ENCODE data around the gene RRN3.
"Not testable (repeated sequence)": the region's sequence is repeated elsewhere in the genome, so short reads cannot be mapped to it uniquely, and the experiment has no call there.

The RRN3 gene

GRCh38 chr16:15050440-15050839 is 43.6 kb downstream of the RRN3 start:
- DNase-seq (ENCODE audit: low read depth) = not testable (repeated sequence)

GRCh38 chr16:15049581-15050180 is 44.4 kb downstream of the RRN3 start:
- no peak for DNase-seq (ENCODE audit: low read depth)

DNA sequence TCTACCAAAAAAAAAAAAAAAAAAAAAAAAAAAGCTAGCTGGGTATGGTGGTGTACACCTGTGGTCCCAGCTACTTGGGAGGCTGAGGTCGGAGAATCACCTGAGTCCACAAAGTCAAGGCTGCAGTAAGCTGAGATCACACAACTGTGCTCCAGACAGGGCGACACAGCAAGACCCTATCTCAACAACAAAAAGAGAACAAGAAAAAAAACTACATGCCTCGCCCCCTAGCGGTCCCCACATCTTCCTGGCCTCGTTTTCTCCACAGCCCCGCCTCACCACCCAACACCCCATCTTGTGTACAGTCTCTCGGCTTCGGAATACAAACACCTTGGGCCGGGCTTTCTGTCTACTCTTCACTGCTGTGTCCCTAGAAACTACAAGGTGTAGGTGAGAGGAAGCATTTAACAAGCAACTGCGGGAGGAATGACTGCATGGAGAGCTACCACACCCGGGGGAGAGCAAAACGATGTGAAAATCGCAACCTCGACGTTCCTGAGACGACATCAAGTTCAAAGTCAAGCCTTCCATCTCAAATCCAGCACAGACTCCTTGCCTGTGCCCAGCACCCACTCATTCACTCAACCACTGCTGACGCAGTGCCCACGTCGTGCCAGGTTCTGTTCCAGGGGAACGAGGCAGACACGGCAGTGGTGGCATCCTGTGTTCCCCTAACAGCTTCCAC is 47.2 kb downstream of the RRN3 start:
- no peak for DNase-seq (ENCODE audit: low read depth)

- not testable (repeated sequence) for DNase-seq (ENCODE audit: low read depth)
Observed at GRCh38 chr16:15045270-15045669, 48.8 kb downstream of the RRN3 start.

DNA sequence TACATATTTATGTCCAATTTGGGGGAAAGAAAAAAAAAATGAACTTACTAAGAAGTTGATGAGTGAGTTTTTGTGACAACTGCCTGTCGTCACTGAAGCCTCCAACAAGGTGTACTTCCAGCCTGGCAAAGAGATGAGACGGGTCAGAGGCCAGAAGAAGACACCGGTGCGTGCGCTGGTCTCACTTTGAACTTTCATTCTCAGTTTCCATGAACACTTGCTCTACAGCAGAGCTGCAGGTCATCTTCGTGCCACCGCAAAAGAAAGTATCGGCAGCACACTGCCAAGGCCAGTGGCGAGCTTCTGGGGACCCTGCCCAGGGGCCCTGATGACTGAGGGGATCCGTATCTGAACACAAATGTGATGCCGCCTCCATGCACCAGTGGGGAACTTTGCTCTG is 49.8 kb downstream of the RRN3 start:
- DNase-seq (ENCODE audit: low read depth) = no peak

GRCh38 chr16:15043344-15043743 is 50.7 kb downstream of the RRN3 start:
- DNase-seq (ENCODE audit: low read depth) = no peak

DNA sequence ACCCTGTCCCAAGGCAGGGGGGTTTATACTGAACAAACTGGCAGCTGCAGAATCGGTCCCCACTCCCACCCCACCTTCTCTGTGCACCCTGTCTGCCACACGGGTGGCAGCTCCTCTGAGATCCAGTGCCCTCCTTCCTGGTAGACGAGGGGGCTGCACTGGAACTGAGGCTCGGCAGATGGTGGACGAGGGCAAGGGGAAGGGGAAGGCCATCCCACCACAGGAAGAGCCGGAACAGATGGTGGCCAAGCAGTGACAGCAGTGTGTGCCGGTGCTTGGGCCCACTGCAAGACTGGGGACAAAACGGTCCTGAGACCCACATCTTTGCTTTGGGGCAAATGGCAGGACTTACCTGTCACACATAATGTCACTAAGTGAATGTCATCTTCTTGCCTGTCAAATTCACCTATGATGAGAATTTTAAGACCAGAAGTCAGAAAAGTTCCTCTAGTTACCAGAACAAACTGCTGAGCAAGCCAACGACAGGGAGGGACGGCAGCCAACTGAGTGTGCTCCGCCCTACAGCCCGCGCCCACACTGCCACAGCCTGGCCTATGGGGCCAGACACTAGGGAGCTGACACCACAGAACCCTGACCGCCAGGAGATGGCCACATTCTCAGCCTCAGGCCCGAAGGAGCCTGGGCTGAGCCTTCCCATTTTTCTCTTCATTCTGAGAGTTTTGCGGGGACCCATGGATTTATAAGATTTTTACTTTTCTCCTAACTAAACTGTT is 52.6 kb downstream of the RRN3 start:
- no peak for DNase-seq (ENCODE audit: low read depth)

GRCh38 chr16:15038689-15039088 is 55.4 kb downstream of the RRN3 start:
- no peak for DNase-seq (ENCODE audit: low read depth)

DNA sequence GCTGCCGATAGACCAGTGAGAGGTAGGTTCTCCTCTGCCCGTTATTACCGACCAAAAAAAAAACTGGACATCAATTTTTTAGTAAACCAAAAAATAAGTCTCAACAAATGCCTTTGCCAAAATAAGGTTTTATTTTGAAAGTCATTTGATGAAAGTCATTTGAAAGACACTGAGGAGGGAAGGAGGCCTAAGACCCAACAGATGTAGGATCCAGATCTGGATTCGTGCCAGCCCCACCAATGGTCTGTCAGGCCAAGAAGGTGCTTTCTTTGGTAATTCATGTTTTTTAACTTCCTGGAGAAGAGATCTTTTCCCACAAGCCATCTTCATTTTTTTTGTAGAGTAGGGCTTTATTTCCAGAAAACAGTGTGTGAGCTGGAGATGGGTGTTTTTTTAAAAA is 56.3 kb downstream of the RRN3 start:
- DNase-seq (ENCODE audit: low read depth) = no peak

- DNase-seq (ENCODE audit: low read depth) = no peak
Observed at GRCh38 chr16:15037003-15037402, 57.1 kb downstream of the RRN3 start.

DNA sequence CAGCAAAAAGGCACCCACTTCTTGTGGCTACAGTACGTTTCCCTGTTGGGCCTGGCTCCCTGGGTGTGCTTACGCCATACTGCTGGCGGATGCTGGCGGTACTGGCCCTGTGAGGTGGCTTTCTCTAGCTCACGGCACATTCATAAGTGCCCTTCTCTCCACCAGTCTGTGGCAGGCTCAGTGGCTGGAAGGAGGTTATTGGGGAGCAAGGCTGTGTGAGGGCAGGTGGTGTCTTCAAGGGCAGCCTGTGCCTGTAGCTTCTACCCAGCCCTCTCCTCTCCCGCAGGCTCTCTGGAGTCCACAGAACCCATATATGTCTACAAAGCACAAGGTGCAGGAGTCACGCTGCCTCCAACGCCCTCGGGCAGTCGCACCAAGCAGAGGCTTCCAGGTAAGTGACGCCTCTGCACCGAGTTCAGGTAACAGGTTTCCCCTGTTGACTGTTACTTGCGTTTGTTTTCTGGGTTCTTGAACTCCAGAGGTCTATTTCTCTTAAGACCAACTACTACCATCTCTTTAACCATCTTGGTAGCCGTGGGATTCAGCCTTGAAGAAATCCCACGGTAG is 58.8 kb downstream of the RRN3 start:
- DNase-seq (ENCODE audit: low read depth) = no peak

DNA sequence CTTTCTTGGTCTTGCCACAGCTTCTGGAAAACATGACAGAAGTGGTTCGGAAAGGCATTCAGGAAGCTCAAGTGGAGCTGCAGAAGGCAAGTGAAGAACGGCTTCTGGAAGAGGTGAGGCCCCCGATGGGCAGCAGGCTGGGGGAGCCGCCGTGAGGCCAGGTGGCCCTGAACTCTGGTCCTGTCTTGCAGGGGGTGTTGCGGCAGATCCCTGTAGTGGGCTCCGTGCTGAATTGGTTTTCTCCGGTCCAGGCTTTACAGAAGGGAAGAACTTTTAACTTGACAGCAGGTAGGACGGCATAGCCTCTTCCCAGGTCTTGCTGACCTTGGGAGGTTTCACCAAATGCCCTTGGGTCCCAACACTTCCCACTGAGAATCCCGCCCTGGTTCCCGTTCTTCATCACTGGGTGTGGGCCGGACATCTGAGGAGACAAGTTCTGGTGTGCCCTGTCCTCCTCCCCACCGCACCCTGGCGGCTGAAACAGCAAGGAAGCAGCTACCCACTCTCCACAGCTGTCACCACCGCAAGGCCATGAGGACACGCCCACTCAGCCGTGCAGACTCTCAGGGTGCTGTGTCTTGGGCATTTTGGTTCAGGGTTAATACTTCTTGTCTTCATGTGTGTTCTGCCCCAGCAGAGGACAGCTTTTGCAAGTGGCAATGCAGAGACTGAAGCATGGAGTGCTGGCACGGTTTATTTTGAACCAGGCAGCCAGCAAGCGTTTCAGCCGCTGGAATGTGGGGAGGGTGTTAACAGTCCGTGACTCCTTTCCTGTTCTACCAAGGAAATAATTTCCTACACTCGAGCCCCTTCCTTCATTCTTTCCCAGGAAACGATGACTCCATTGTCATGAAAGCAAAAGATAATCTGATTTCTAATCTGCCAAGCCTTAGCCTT is 59.6 kb downstream of the RRN3 start:
- DNase-seq (ENCODE audit: low read depth) = no peak

GRCh38 chr16:15033309-15033707 is 60.8 kb downstream of the RRN3 start:
- DNase-seq (ENCODE audit: low read depth) = no peak

DNA sequence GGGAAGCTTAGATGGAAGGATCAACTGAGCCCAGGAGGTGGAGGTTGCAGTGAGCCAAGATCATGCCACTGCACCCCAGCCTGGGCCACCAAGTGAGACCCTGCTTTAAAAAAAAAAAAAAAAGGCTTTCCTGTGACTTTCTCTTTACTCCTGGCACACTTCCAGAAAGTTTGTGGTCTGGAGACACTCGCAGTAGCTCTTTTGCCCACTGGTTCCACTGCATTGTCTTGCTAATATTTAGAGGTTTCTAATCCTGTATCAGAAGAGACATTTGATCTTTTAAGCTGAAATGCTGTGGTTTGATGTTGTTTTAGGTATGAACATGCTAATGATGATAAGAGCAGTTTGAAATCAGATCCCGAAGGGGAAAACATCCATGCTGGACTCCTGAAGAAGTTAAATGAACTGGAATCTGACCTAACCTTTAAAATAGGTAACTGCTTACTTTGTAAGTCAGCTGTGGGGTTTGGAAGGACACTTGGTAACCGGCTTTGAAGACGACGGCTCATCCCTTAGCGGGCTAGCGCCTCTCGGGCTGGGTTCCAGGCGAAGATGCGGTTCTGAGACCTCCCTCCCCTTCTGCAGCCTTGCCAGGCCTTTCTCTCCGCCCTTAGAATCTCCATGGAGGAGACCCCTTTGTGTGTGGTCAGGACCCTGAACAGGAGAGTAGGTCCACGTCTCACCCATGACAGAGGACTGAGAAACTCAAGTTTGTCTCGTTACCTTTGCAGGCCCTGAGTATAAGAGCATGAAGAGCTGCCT is 61.3 kb downstream of the RRN3 start:
- DNase-seq (ENCODE audit: low read depth) = no peak

DNA sequence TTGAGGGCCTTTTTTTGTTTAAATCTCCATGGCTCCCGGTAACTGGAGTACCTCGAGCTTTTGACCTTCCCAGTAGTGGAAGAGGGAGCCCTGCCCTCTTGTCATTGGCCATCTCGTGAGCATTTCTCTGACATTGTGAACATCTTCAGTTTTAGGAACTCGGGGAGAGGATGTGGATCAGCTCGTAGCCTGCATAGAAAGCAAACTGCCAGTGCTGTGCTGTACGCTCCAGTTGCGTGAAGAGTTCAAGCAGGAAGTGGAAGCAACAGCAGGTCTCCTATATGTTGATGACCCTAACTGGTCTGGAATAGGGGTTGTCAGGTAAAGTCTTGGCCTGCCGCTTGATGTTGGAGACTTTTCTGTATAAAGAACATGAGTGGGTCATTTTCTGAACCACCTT is 62.5 kb downstream of the RRN3 start:
- no peak for DNase-seq (ENCODE audit: low read depth)

DNA sequence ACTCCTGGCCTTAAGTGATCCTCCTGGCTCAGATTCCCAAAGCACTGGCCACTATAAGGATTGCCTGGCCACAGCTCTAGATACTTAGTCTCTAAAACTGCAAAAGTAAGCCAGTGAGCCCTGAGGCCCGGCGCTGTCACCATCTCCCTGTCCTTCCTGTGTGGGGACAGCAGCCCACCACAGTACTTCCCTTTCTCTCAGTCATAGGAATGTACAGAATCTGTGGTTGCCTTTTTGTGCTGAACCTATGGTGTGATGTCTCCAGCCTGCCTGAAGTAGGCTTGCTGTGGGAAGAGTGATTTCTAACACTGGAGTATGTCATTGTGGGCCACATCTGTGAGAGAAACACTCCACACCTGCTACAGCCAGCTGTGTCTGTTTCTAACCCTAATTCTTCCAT is 62.9 kb downstream of the RRN3 start:
- DNase-seq (ENCODE audit: low read depth) = no peak

GRCh38 chr16:15029749-15030148 is 64.3 kb downstream of the RRN3 start:
- not testable (repeated sequence) for DNase-seq (ENCODE audit: low read depth)

GRCh38 chr16:15028801-15029698 is 65.0 kb downstream of the RRN3 start:
- not testable (repeated sequence) for DNase-seq (ENCODE audit: low read depth)

DNA sequence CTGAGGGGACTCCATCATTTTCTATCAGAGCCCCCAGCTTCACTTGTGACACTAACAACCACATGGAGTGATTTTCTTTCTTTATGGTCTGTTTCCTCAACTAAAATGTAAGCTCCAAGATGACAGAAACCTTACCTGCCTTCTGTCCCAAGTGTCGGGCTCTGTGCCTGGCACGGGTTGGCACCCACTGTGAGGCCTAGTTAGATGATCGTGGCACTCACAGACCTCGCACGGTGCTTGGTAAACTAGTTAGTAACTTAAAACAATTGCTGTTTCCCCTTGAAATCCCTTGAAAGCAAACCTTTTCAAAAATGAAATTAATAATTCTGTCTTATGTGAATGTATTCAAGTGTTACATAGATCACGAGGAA is 65.7 kb downstream of the RRN3 start:
- not testable (repeated sequence) for DNase-seq (ENCODE audit: low read depth)

All from stimulated activated CD4-positive, alpha-beta T cell treated with anti-CD3 and anti-CD28 coated beads, Interleukin-2, amount 100 ng/mL, for 4 hours (primary cell).